Suprapubic skin (tissue), 4 donors: ENCODE measurements around the gene GALM. TPM values are rescaled to one million over a fixed set of nuclear protein-coding genes. Genes with fewer than 3 reads are reported as not detected.

Source experiments
- DNase-seq, 2 donors: peaks; one replicate each; pipeline ENCODE4 v3.0.0-alpha.2; 2019; ENCODE audit warnings: low spot score in 2 of 2
- H3K27ac ChIP-seq: fragments of 200-600 bp; sonication (generic); one replicate; pipeline ENCODE4 v1.5.1; 2019
- H3K27me3 ChIP-seq: fragments of 200-600 bp; sonication (generic); one replicate; pipeline ENCODE4 v1.5.1; 2019
- H3K36me3 ChIP-seq: fragments of 200-600 bp; sonication (generic); one replicate; pipeline ENCODE4 v1.5.1; 2019
- H3K4me1 ChIP-seq: fragments of 200-600 bp; sonication (generic); one replicate; pipeline ENCODE4 v1.5.1; 2019
- H3K4me3 ChIP-seq: fragments of 200-600 bp; sonication (generic); one replicate; pipeline ENCODE4 v1.5.1; 2019; ENCODE audit warnings: mild to moderate bottlenecking
- H3K9me3 ChIP-seq: fragments of 200-600 bp; sonication (generic); one replicate; pipeline ENCODE4 v1.5.1; 2019
- EP300 ChIP-seq: sonication (generic); formaldehyde crosslinking; IDR thresholded peaks from one replicate; pipeline ENCODE4 v1.6.1; 2017; ENCODE audit warnings: antibody characterized with exemption
- POLR2A ChIP-seq, 2 donors: fragments of 450-650 bp; IDR thresholded peaks; one replicate each; pipeline ENCODE4 v1.6.1; 2017; ENCODE audit warnings: antibody characterized with exemption in 2 of 2, mild to moderate bottlenecking in 2 of 2, moderate library complexity in 2 of 2
- POLR2AphosphoS5 ChIP-seq, 3 donors: sonication (generic); formaldehyde crosslinking; IDR thresholded peaks; one replicate each; pipeline ENCODE4 v1.6.1; 2017; ENCODE audit warnings: antibody characterized with exemption in 3 of 3
- WGBS: methylation state at CpG from one replicate; pipeline ENCODE4 v1.1.5; 2018; 5-methylcytosine and 5-hydroxymethylcytosine counted together
- total RNA-seq, 4 donors: library from RNA; depleted of rRNA; stranded (reverse); fragments of >200 nt; gene quantifications; one replicate each; pipeline ENCODE4 v1.1.0, GENCODE V29; 2016
- TF ChIP-seq, protein P1 (sequence below), 2 donors: fragments of 200-600 bp in 1 of 2; fragments of 450-650 bp in 1 of 2; sonication (generic) in 1 of 2; IDR thresholded peaks; one replicate each; pipeline ENCODE4 v1.5.1; 2016 to 2019; ENCODE audit warnings: antibody characterized with exemption in 2 of 2, mild to moderate bottlenecking in 1 of 2, moderate library complexity in 1 of 2

The GALM gene
- total RNA-seq, 4 donors from 2014 or later, result 3.7 to 16.4 (median 7.1) TPM

DNA sequence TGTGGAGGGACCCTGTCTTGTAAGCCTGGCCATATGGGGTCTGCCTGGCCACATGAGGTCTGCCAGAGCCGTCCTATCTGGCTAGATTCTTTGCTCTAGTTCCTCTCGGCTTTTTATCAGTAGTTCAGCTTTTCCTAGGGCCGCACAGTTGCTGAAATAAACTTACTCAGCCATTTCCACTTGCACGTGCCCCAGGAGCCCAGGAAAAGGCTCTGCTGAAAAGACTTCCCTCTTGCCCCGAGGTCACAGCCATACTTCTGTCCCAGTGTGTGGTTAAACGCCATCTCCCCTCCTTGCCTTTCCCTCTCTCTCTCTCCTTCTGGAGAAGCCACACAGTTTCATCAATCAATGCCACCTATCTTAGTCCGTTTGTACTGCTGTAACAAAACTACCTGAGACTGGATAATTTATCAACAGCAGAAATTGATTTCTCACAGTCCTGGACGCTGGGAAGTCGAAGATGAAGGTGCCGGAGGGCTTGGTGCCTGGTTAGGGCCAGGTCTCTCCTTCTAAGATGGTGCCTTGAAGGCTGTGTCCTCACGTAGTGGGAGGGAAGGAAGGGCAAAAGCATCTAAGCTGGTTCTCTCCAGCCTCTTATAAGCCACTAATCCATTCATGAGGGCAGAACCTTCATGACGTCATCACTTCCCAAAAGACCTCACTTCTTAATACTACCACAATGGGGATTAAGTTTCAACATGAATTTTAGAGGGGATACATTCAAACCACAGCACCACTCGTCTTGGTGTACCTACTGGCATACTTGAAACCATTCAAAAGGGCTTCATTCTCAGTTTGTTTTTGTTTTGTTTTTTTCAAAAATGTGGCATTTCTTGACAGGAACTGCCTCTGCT is 11.2 kb upstream of the GALM start:
- Histone ChIP-seq H3K27ac (no peak overlapping the region), H3K4me3 (no peak overlapping the region), H3K4me1 (peaks cover 4% of the 10 kb centered on the region), H3K9me3 (no peaks in the 10 kb centered on the region), H3K36me3 (no peaks in the 10 kb centered on the region), H3K27me3 (no peaks in the 10 kb centered on the region)
- TF ChIP-seq POLR2AphosphoS5 (IDR thresholded peaks at IDR 0.05), result no peak
- no peak for TF ChIP-seq EP300
- TF ChIP-seq POLR2A (IDR thresholded peaks at IDR 0.05), result no peak
- TF ChIP-seq, protein P1, sequence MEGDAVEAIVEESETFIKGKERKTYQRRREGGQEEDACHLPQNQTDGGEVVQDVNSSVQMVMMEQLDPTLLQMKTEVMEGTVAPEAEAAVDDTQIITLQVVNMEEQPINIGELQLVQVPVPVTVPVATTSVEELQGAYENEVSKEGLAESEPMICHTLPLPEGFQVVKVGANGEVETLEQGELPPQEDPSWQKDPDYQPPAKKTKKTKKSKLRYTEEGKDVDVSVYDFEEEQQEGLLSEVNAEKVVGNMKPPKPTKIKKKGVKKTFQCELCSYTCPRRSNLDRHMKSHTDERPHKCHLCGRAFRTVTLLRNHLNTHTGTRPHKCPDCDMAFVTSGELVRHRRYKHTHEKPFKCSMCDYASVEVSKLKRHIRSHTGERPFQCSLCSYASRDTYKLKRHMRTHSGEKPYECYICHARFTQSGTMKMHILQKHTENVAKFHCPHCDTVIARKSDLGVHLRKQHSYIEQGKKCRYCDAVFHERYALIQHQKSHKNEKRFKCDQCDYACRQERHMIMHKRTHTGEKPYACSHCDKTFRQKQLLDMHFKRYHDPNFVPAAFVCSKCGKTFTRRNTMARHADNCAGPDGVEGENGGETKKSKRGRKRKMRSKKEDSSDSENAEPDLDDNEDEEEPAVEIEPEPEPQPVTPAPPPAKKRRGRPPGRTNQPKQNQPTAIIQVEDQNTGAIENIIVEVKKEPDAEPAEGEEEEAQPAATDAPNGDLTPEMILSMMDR (IDR thresholded peaks at IDR 0.05), result no peak
- no peak for DNase-seq
- 79% methylated on average over 13 of the region's 13 CpGs for WGBS

DNA sequence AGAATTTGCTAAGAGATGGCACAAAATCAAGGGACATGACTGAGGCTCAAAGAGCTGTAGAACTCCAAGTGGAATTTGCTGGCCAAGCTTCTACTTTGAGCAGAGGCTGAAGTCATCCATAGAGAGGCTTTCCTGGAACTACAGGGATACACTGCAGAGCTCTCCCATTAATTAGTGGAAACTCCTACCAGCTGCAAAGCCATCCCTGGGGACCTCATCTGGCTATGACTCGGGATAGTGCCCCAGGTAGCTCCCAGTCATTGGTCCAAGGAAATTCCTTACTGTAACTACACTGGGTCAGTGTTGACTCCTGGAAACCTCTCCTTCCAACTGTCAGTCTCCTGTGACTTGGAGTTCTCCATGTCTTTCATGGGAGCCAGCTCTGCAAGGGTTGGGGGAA is 10.5 kb upstream of the GALM start:
- TF ChIP-seq, protein P1 (IDR thresholded peaks at IDR 0.05), result no peak
- TF ChIP-seq POLR2AphosphoS5 (IDR thresholded peaks at IDR 0.05) (no peak), EP300 (no peak), POLR2A (IDR thresholded peaks at IDR 0.05) (no peak)
- Histone ChIP-seq H3K4me3 (no peak overlapping the region), H3K9me3 (no peaks in the 10 kb centered on the region), H3K36me3 (no peaks in the 10 kb centered on the region), H3K27ac (no peak overlapping the region), H3K4me1 (peaks cover 4% of the 10 kb centered on the region), H3K27me3 (no peaks in the 10 kb centered on the region)
- WGBS, result no CpG with 5 or more reads among the region's 1 CpG
- DNase-seq, result no peak

DNA sequence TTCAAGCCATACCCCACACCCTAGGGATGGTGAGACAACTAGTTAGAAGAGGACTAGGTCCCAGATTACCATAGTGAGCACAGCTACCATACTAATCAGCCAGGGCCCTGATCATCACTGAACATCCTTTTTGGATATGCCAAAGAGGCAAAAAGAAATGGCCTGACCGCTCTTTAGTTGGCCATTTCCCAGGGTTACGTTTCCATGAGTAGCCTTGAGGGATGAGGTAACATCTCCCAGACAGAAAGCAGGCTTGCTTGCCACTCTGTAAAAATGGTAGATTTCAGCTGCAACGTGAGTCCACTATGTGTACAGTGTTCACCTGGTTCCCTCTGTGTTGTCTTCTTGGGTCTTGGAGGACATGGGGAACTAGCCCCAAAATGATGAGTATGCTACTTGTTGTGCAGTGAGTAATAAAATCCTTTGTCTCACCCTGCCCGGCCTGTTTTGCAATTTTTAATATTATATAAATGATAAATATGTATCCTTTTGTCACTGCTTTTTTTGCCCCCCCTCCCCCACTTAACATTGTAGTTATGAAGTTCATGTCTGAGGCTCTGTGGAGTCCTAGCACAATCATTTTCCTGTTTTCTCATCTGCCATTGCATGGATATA is 8.9 kb upstream of the GALM start:
- Histone ChIP-seq H3K4me1 (peaks cover 4% of the 10 kb centered on the region), H3K36me3 (no peaks in the 10 kb centered on the region), H3K27me3 (no peaks in the 10 kb centered on the region), H3K27ac (no peak overlapping the region), H3K4me3 (no peak overlapping the region), H3K9me3 (no peaks in the 10 kb centered on the region)
- 85% methylated on average over 4 of the region's 4 CpGs for WGBS
- TF ChIP-seq, protein P1 (IDR thresholded peaks at IDR 0.05), result no peak
- TF ChIP-seq EP300, result no peak
- TF ChIP-seq POLR2A (IDR thresholded peaks at IDR 0.05), result no peak
- no peak for TF ChIP-seq POLR2AphosphoS5 (IDR thresholded peaks at IDR 0.05)
- DNase-seq, result no peak

DNA sequence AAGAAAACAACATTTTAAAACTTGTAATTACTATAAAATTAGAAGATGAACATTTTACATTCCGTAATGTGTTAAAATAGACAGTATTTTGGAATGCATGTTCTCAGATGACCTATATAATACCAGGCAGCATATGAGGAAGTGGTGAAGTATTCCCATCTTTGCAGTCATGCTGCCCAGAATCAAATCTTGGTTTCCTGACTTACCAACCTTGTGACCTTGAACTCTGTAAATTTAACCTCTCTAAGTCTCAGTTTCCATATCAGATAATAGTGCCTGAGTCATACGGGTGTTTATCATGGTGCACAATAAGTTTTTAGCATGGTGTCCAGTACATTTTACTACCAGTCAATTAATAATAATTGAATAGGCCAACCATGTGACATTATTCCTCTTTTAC is 7.3 kb upstream of the GALM start:
- Histone ChIP-seq H3K36me3 (no peaks in the 10 kb centered on the region), H3K4me3 (no peak overlapping the region), H3K4me1 (peaks cover 4% of the 10 kb centered on the region), H3K27me3 (no peaks in the 10 kb centered on the region), H3K27ac (no peak overlapping the region), H3K9me3 (no peaks in the 10 kb centered on the region)
- no peak for DNase-seq
- 72% methylated on average over 2 of the region's 2 CpGs for WGBS
- TF ChIP-seq, protein P1 (IDR thresholded peaks at IDR 0.05), result no peak
- TF ChIP-seq POLR2AphosphoS5 (IDR thresholded peaks at IDR 0.05) (no peak), EP300 (no peak), POLR2A (IDR thresholded peaks at IDR 0.05) (no peak)

GRCh38 chr2:38659115-38659514 is 6.8 kb upstream of the GALM start:
- no peaks in the 10 kb centered on the region for H3K36me3 ChIP-seq
- DNase-seq, result no peak
- peaks cover 4% of the 10 kb centered on the region for H3K4me1 ChIP-seq
- H3K27me3 ChIP-seq, result no peaks in the 10 kb centered on the region
- no peak for TF ChIP-seq POLR2A (IDR thresholded peaks at IDR 0.05)
- TF ChIP-seq EP300, result no peak
- TF ChIP-seq, protein P1 (IDR thresholded peaks at IDR 0.05), result no peak
- no peak for TF ChIP-seq POLR2AphosphoS5 (IDR thresholded peaks at IDR 0.05)
- 98% methylated on average over 2 of the region's 2 CpGs for WGBS
- no peak overlapping the region for H3K4me3 ChIP-seq
- H3K27ac ChIP-seq, result no peak overlapping the region
- H3K9me3 ChIP-seq, result no peaks in the 10 kb centered on the region
